ENCODE measurements around the gene ORM2. TPM values are rescaled to one million over a fixed set of nuclear protein-coding genes. Genes with fewer than 3 reads are reported as not detected.
A peak's percentile ranks its signal among the peaks of the same experiment; 100 is the strongest.

The ORM2 gene
- total RNA-seq, 1 experiment from 2014 or later: not detected

GRCh38 chr9:114288193-114289091 lies 41.2 kb upstream of the ORM2 start:
- peak; percentile 83 to 84 for DNase-seq (ENCODE audit: low read depth in 1 of 2, low spot score in 2 of 2)
- Histone ChIP-seq H3K4me3 (no peak overlapping the region), H3K4me1 (replicated peaks) (peaks cover 41% of the 10 kb centered on the region), H3K27me3 (replicated peaks) (no peaks in the 10 kb centered on the region), H3K27ac (peak overlapping the region; percentile 79), H3K9me3 (replicated peaks) (no peaks in the 10 kb centered on the region), H3K36me3 (peaks cover 18% of the 10 kb centered on the region)

GRCh38 chr9:114289106-114289505 lies 40.6 kb upstream of the ORM2 start:
- no peaks in the 10 kb centered on the region for H3K9me3 ChIP-seq (replicated peaks)
- H3K27me3 ChIP-seq (replicated peaks): no peaks in the 10 kb centered on the region
- H3K27ac ChIP-seq: no peak overlapping the region
- H3K4me1 ChIP-seq (replicated peaks): peaks cover 41% of the 10 kb centered on the region
- DNase-seq (ENCODE audit: low read depth in 1 of 2, low spot score in 2 of 2): peak in 1 of 2 experiments; percentile 35
- H3K36me3 ChIP-seq: peaks cover 21% of the 10 kb centered on the region
- no peak overlapping the region for H3K4me3 ChIP-seq

GRCh38 chr9:114289571-114290481 lies 39.8 kb upstream of the ORM2 start:
- H3K27me3 ChIP-seq (replicated peaks): no peaks in the 10 kb centered on the region
- no peak overlapping the region for H3K4me3 ChIP-seq
- peaks cover 39% of the 10 kb centered on the region for H3K4me1 ChIP-seq (replicated peaks)
- 0 out of 2 replicates have a peak, but pooled peaks cover 3% of the 10 kb centered on the region for H3K9me3 ChIP-seq (replicated peaks)
- H3K36me3 ChIP-seq: peaks cover 26% of the 10 kb centered on the region
- no peak overlapping the region for H3K27ac ChIP-seq
- peak in 1 of 2 experiments; percentile 36 for DNase-seq (ENCODE audit: low read depth in 1 of 2, low spot score in 2 of 2)

- no peak overlapping the region for H3K27ac ChIP-seq
- H3K9me3 ChIP-seq (replicated peaks): 0 out of 2 replicates have a peak, but pooled peaks cover 4% of the 10 kb centered on the region
- peaks cover 31% of the 10 kb centered on the region for H3K4me1 ChIP-seq (replicated peaks)
- no peaks in the 10 kb centered on the region for H3K27me3 ChIP-seq (replicated peaks)
- H3K4me3 ChIP-seq: no peak overlapping the region
- peak in 1 of 2 experiments; percentile 33 for DNase-seq (ENCODE audit: low read depth in 1 of 2, low spot score in 2 of 2)
- H3K36me3 ChIP-seq: peaks cover 30% of the 10 kb centered on the region
Measured at GRCh38 chr9:114290561-114290986, 39.1 kb upstream of the ORM2 start.

GRCh38 chr9:114291064-114291474 lies 38.6 kb upstream of the ORM2 start:
- Histone ChIP-seq H3K27me3 (replicated peaks) (no peaks in the 10 kb centered on the region), H3K4me1 (replicated peaks) (peaks cover 26% of the 10 kb centered on the region), H3K27ac (no peak overlapping the region), H3K4me3 (no peak overlapping the region), H3K9me3 (replicated peaks) (0 out of 2 replicates have a peak, but pooled peaks cover 7% of the 10 kb centered on the region), H3K36me3 (peaks cover 35% of the 10 kb centered on the region)
- DNase-seq (ENCODE audit: low read depth in 1 of 2, low spot score in 2 of 2): peak; percentile 68

GRCh38 chr9:114291886-114292590 lies 37.6 kb upstream of the ORM2 start:
- Histone ChIP-seq H3K4me3 (no peak overlapping the region), H3K27me3 (replicated peaks) (no peaks in the 10 kb centered on the region), H3K27ac (no peak overlapping the region), H3K36me3 (peaks cover 41% of the 10 kb centered on the region), H3K4me1 (replicated peaks) (peaks cover 21% of the 10 kb centered on the region), H3K9me3 (replicated peaks) (0 out of 2 replicates have a peak, but pooled peaks cover 8% of the 10 kb centered on the region)
- DNase-seq (ENCODE audit: low read depth in 1 of 2, low spot score in 2 of 2): peak in 1 of 2 experiments; percentile 34

- Histone ChIP-seq H3K36me3 (peaks cover 54% of the 10 kb centered on the region), H3K4me1 (replicated peaks) (0 out of 2 replicates have a peak, but pooled peaks cover 3% of the 10 kb centered on the region), H3K27me3 (replicated peaks) (no peaks in the 10 kb centered on the region), H3K9me3 (replicated peaks) (0 out of 2 replicates have a peak, but pooled peaks cover 8% of the 10 kb centered on the region), H3K4me3 (no peak overlapping the region), H3K27ac (no peak overlapping the region)
- DNase-seq (ENCODE audit: low read depth in 1 of 2, low spot score in 2 of 2): no peak
Measured at GRCh38 chr9:114294664-114295063, 35.0 kb upstream of the ORM2 start.

GRCh38 chr9:114296338-114296737 lies 33.3 kb upstream of the ORM2 start:
- Histone ChIP-seq H3K4me3 (no peak overlapping the region), H3K36me3 (peaks cover 55% of the 10 kb centered on the region), H3K27me3 (replicated peaks) (no peaks in the 10 kb centered on the region), H3K27ac (no peak overlapping the region), H3K4me1 (replicated peaks) (no peaks in the 10 kb centered on the region), H3K9me3 (replicated peaks) (0 out of 2 replicates have a peak, but pooled peaks cover 8% of the 10 kb centered on the region)
- DNase-seq (ENCODE audit: low read depth in 1 of 2, low spot score in 2 of 2): no peak

GRCh38 chr9:114299286-114300152 lies 30.1 kb upstream of the ORM2 start:
- Histone ChIP-seq H3K27ac (no peak overlapping the region), H3K27me3 (replicated peaks) (no peaks in the 10 kb centered on the region), H3K4me1 (replicated peaks) (no peaks in the 10 kb centered on the region), H3K36me3 (peaks cover 38% of the 10 kb centered on the region), H3K4me3 (no peak overlapping the region), H3K9me3 (replicated peaks) (0 out of 2 replicates have a peak, but pooled peaks cover 7% of the 10 kb centered on the region)
- peak in 1 of 2 experiments; percentile 21 for DNase-seq (ENCODE audit: low read depth in 1 of 2, low spot score in 2 of 2)

- peak in 1 of 2 experiments; percentile 34 for DNase-seq (ENCODE audit: low read depth in 1 of 2, low spot score in 2 of 2)
- H3K27me3 ChIP-seq (replicated peaks): no peaks in the 10 kb centered on the region
- H3K27ac ChIP-seq: no peak overlapping the region
- no peak overlapping the region for H3K4me3 ChIP-seq
- H3K4me1 ChIP-seq (replicated peaks): no peaks in the 10 kb centered on the region
- H3K36me3 ChIP-seq: peaks cover 30% of the 10 kb centered on the region
- 0 out of 2 replicates have a peak, but pooled peaks cover 4% of the 10 kb centered on the region for H3K9me3 ChIP-seq (replicated peaks)
Measured at GRCh38 chr9:114300153-114300845, 29.4 kb upstream of the ORM2 start.

GRCh38 chr9:114300846-114301797 lies 28.5 kb upstream of the ORM2 start:
- peaks cover 22% of the 10 kb centered on the region for H3K36me3 ChIP-seq
- no peak overlapping the region for H3K27ac ChIP-seq
- H3K27me3 ChIP-seq (replicated peaks): no peaks in the 10 kb centered on the region
- no peaks in the 10 kb centered on the region for H3K9me3 ChIP-seq (replicated peaks)
- H3K4me1 ChIP-seq (replicated peaks): no peaks in the 10 kb centered on the region
- H3K4me3 ChIP-seq: no peak overlapping the region
- DNase-seq (ENCODE audit: low read depth in 1 of 2, low spot score in 2 of 2): peak in 1 of 2 experiments; percentile 35
